Right forelimb (tissue), 1 donor: ENCODE measurements around the gene SLC2A4.
A peak's percentile ranks its signal among the peaks of the same experiment; 100 is the strongest.

Source experiments
- DNase-seq: peaks from one replicate; pipeline ENCODE4 v3.0.0-alpha.2; 2018

The SLC2A4 gene

GRCh38 chr17:7280519-7281073 is 922 bp upstream of the SLC2A4 start:
- DNase-seq, result peak; percentile 87

- peak; percentile 52 for DNase-seq
Observed at GRCh38 chr17:7281953-7282751, 634 bp downstream of the SLC2A4 start.

GRCh38 chr17:7282752-7283321 is 1.3 kb downstream of the SLC2A4 start:
- DNase-seq, result no peak

- no peak for DNase-seq
Observed at GRCh38 chr17:7283471-7284216, 2.1 kb downstream of the SLC2A4 start.

GRCh38 chr17:7284911-7285310 is 3.4 kb downstream of the SLC2A4 start:
- DNase-seq, result no peak

- no peak for DNase-seq
Observed at GRCh38 chr17:7285679-7286078, 4.2 kb downstream of the SLC2A4 start.

GRCh38 chr17:7289256-7290032 is 7.9 kb downstream of the SLC2A4 start:
- DNase-seq, result no peak

- DNase-seq, result no peak
Observed at GRCh38 chr17:7290166-7290565, 8.6 kb downstream of the SLC2A4 start.

- no peak for DNase-seq
Observed at GRCh38 chr17:7290685-7291084, 9.2 kb downstream of the SLC2A4 start.

GRCh38 chr17:7292194-7292593 is 10.7 kb downstream of the SLC2A4 start:
- DNase-seq, result no peak

GRCh38 chr17:7292729-7293128 is 11.2 kb downstream of the SLC2A4 start:
- DNase-seq, result no peak

GRCh38 chr17:7293159-7293558 is 11.6 kb downstream of the SLC2A4 start:
- DNase-seq, result no peak

GRCh38 chr17:7293816-7294613 is 12.5 kb downstream of the SLC2A4 start:
- no peak for DNase-seq

GRCh38 chr17:7294614-7295153 is 13.2 kb downstream of the SLC2A4 start, which contains the start of gene YBX2:
TSS of gene YBX2 (minus strand) at chr17:7294639. CDS start at chr17:7294500, 139 bp downstream.
- DNase-seq, result no peak

- no peak for DNase-seq
Observed at GRCh38 chr17:7295230-7296180, 14.0 kb downstream of the SLC2A4 start.

- peak; percentile 89 for DNase-seq
Observed at GRCh38 chr17:7296189-7296861, 14.8 kb downstream of the SLC2A4 start.

- no peak for DNase-seq
Observed at GRCh38 chr17:7304179-7304578, 22.7 kb downstream of the SLC2A4 start.

GRCh38 chr17:7306911-7307685 is 25.6 kb downstream of the SLC2A4 start, which contains the start of gene EIF5A:
TSS of gene EIF5A (plus strand) at chr17:7307628. CDS start at chr17:7309636, 2,008 bp downstream.
- peak; percentile 100 for DNase-seq
